Hypothalamus (tissue), 51 donors: Measurements from ENCODE around the gene CD164.

ENCODE experiments used
- DNase-seq, 51 donors: peaks; one replicate each; lab custom pipeline; 2025; lab: John Stamatoyannopoulos, UW

CD164 gene

GRCh38 chr6:109381747-109382575 lies at the start of gene CD164:
TSS of gene CD164 (minus strand) at chr6:109382467. CDS start at chr6:109382378, 89 bp downstream.
- peak in 47 of 51 donors; percentile 74 to 99 (median 91) for DNase-seq

DNA sequence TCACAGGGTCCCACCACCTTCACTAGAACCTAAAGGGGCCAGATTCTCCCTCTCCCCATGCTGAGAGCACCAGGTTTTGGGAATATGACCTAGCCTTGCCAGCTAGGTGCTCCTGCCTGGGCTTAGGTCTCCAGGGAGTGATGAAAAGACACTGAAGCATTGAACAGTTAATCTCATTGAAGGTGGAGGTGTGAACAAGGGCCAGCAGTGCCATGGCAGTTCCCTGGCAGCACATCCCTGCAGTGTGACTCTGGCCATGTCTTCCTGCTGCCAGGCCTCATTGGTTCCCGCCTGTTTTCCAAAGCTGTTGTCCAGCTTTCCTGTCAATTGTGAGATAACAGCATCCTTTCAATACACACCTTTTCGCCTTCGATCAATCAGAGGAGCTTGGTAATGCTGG lies 47.2 kb upstream of the CD164 start:
- no peak for DNase-seq

- no peak for DNase-seq
Observed at GRCh38 chr6:109428889-109429477, 46.7 kb upstream of the CD164 start.

- no peak for DNase-seq
Observed at GRCh38 chr6:109424946-109425345, 42.7 kb upstream of the CD164 start.

- no peak for DNase-seq
Observed at GRCh38 chr6:109421184-109421583, 38.9 kb upstream of the CD164 start.

DNA sequence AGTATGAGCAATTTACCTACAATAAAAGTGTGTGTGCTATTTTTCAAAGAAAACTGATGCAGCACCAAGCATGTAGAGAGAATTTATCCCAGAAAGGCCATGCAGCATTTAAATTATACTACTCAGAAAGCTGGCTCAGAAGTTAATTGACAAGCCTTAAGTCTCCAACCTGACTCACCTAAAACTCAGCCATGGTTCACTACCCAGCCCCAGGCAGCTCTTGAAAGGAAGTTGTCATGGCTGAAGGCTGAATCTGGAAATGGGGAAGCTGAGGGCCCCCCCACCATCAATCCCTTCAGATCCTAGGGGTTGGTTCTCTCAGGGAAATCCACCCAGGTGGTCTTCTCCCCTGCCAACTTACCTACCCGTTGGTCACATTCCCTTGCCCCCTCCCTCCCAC lies 38.5 kb upstream of the CD164 start:
- no peak for DNase-seq

GRCh38 chr6:109417646-109418045 lies 35.4 kb upstream of the CD164 start:
- DNase-seq = no peak

- no peak for DNase-seq
Observed at GRCh38 chr6:109411034-109411433, 28.8 kb upstream of the CD164 start.

DNA sequence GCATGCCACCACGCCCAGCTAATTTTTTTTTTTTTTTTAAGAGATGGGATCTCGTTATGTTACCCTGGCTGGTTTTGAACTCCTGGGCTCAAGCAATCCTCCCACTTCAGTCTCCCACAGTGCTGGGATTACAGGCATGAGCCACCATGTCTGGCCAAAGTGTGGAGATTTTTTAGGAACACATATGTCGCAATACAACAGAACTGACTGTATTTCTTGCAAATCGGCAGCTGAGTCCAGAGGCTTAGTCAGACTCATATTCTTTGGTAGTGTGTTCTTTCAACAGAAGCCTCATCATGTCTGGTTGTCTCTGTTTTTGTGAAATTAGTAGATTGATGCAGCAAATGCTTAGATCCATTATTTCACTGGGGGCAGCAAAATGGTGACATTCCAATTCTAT lies 23.9 kb upstream of the CD164 start:
- DNase-seq = no peak

DNA sequence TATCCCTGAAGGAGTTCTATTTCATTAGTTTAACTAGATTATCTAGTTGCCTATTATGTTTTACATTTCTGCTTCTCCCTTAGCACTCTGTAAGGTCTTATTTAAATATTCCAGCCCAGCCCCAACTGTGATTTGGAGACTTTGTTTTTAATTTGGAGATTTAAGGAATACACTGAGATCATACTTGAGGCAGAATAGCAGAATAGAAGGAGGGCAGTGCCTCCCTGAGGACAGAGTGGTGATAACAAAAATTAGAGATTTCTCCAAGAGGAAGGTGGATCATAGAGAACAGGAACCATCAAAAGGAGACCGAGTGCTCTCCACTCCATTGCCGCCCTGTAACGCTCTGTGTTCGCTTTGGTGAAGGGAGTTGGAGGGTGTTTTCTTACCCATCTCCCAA lies 14.8 kb upstream of the CD164 start:
- DNase-seq = peak in 2 of 51 donors; percentile 2 to 6

DNA sequence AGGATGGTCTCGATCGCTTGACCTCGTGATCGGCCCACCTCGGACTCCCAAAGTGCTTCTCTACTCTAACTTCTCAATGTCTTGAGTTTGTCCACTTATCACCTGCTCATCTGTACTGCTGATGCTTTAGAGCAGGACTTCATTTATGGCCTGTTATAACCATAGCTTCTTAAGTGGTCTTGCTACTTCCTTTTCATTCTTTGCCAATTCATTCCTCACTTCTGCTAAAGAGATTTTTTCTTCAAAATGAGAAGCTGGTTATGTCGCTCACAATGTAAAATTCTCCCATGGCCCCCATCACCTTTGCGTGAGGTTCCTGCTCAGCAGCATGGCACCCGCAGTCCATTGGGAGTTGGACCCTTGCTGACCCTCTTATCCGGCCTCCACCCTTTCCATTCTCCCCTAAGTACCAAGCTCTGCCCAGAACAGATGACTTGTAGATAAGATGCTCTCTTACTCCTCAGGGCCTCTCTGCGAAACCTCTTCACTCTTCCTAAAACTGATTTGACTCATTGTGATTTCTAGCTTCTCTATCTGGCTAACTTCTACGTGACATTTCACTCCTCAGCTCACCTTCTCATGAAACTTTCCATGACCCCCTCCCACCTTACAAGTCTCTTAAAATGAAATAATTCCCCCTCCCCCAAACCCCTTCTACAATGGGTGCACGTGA lies 13.9 kb upstream of the CD164 start:
- DNase-seq = no peak

- peak in 1 of 51 donors; percentile 11 for DNase-seq
Observed at GRCh38 chr6:109393886-109394281, 11.6 kb upstream of the CD164 start.

GRCh38 chr6:109393157-109393885 lies 11.1 kb upstream of the CD164 start:
- DNase-seq = no peak

DNA sequence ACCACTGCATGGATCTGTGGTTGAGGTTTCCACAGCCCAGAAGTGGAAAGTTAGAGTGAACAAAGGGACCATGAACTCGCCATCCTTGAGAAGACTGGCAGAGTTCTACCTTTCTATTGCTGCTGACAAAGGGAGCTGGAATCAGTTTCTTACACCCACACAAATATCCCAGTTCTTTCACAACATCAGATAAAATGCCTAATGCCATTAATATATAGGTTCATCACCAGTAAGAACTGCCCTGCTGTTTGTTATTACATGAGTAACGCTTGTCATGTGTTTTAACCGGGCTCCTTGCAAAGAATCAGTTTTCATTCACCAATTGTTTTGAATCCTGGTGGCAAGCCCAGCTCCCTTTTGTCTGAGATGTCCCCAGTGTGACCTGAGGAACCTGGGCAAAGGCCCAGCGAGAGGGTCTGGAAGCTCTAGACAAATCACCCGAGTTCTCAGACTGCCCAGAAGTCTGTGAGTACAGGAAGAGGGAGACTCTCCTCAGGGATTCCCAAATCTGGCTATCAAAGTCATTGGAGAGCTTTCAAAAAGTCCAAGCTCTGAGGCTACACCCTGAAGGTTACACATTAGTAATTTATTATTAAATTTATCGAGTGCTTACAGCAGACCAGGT lies 7.5 kb upstream of the CD164 start:
- DNase-seq = peak in 9 of 51 donors; percentile 1 to 29 (median 6)

- DNase-seq = no peak
Observed at GRCh38 chr6:109388265-109388664, 6.0 kb upstream of the CD164 start.

DNA sequence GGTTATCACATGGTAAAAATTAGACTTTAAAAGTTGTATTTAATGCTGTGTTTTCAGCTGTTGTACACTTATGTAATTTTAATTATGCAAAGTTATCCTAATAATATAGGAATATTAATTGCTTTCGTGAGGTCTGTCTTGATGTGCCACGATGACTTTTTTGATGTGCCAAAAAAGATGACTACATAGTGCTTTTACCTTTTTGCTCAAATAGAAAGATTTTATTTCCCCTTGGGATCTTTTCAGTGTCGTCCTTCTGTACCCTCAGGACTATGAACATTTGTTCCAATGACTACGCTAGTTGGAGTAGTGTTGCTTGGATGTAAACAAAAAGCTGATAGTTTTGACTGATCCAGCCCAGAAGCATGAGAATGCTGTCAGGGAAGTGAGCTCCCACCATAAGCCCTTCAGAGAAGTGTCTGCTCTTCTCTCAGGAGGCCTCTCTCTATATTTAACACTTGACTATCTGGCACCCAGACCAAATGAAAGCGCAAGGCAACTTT lies 1.2 kb upstream of the CD164 start:
- peak in 1 of 51 donors; percentile 38 for DNase-seq

DNA sequence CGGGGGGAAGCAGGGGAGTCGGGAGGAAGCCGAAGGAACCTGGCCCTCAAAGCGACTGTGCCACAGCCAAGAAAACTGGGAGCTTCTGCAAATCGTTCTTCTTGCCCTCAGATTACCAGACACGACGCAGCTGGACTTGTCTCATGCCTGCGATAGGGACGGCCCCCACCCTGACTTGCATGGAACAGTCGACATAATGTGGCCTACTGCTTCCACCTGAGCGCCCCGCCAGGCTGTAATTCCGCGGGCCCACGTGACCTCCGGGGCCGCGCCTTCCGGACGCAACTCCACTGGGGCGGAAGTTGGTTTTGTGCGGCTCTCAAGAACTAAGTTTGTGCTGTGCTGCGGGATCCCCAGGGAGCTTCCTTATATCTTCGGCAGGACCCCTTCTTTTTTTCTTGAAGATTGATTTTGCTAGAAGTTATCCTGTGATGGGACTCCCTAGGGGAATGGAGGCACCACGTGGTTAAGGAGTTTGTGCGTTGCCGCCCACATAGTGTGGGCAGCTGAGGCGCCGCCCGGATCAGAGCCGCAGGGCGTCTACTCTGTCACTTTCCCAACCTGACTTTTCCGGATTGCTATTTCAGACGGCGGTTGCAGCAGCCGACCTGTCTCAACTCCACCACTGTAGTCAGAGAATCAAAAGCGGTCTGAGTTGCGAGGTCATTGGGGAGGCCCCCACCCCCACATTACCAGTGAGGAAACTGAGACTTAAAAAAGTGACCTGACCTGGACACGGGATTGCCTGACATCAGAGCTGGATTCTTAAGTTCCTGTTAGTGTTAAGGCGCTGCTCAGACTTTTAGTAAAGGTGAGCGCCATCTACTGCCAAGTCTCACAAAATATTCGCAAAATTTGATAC lies 540 bp upstream of the CD164 start:
- peak; percentile 54 to 99 (median 90) for DNase-seq

DNA sequence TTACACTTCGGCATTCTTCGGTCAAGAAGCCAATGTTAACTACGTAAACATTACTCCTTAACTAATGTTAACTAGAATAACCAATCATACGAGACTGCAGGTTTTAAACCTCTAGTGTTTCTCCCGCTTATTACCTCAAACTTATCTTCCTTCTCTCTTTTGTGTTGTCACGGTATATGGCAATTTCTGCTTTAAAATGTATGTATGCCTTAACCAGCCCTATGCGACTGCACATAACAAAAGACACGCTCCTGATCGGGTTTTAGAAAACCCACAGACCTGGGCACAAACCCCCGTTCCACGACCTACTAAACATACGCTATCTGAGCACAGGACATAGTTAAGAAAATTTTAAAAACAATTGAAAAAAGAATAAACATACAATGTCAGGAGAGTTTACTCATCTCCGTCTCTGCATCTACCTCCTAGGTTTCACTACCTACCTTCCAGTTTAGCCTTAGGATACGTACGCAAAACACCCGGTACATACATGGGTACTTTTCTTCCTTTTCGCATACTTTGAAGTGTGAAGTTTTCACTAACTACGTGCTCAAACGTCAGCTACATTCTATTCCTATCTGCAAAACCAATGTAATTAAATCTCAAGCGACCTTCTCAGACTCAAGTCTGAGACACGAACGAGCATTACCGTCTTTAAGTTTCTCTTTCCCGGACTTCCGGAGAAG lies 1.1 kb downstream of the CD164 start:
- peak in 2 of 51 donors; percentile 32 to 39 for DNase-seq

DNA sequence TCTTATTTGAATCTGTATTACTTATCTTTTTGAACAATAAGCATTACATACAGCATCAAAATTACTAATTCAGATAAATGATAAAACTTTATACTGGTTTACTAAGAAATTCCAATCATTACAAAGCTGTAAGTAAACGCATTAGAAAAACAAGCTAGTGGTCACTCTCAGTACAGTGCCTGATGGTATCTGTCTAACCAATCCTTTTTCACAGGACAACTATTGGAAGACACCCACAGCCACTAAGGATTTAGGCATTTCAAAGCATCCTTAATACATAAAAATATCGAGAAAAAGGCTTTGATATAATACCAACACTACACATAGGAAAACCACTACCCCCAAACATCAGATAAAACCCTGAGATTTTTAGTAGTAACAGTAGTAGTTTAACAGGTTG lies 2.6 kb downstream of the CD164 start:
- no peak for DNase-seq
